NCI-H2171 (cell line): ENCODE results near the gene SMYD1.
A peak's percentile ranks its signal among the peaks of the same experiment; 100 is the strongest.

Experiments used
- DNase-seq: peaks from one replicate; lab custom pipeline; 2025; lab: John Stamatoyannopoulos, UW

SMYD1 gene

GRCh38 chr2:88144914-88145497 is 77.4 kb downstream of the SMYD1 start:
- no peak for DNase-seq

- DNase-seq: no peak
These were observed 79.0 kb downstream of the SMYD1 start for GRCh38 chr2:88146590-88146989.

GRCh38 chr2:88147145-88147544 is 79.5 kb downstream of the SMYD1 start:
- DNase-seq: no peak

- DNase-seq: no peak
These were observed 81.4 kb downstream of the SMYD1 start for GRCh38 chr2:88148929-88149438.

- DNase-seq: no peak
These were observed 91.9 kb downstream of the SMYD1 start for GRCh38 chr2:88159481-88159880.

GRCh38 chr2:88159955-88160415 is 92.4 kb downstream of the SMYD1 start:
- peak; percentile 42 for DNase-seq

- DNase-seq: no peak
These were observed 92.9 kb downstream of the SMYD1 start for GRCh38 chr2:88160517-88160916.

- DNase-seq: no peak
These were observed 94.0 kb downstream of the SMYD1 start for GRCh38 chr2:88161446-88162244.
